HepG2 (cell line): ENCODE data around the gene SLC22A15. TPM values are rescaled to one million over a fixed set of nuclear protein-coding genes. Genes with fewer than 3 reads are reported as not detected.

Experiments
- GTF3A ChIP-seq: sonication (generic); formaldehyde crosslinking; conservative IDR thresholded peaks from 2 replicates; pipeline ENCODE4 v1.4.0; 2020; ENCODE audit warnings: mild to moderate bottlenecking, missing genetic modification reagents
- MAX ChIP-seq: IDR thresholded peaks from 2 replicates; pipeline ENCODE4 v1.6.1; 2012; ENCODE audit warnings: inconsistent platforms
- NAIF1 ChIP-seq: sonication (generic); formaldehyde crosslinking; IDR thresholded peaks from 2 replicates; pipeline ENCODE4 v1.5.0; 2020; ENCODE audit warnings: mild to moderate bottlenecking, missing genetic modification reagents, borderline replicate concordance
- SP5 ChIP-seq: IDR thresholded peaks from 2 replicates; pipeline ENCODE4 v1.6.1; 2016; ENCODE audit warnings: low read depth, borderline replicate concordance
- ZFX ChIP-seq: sonication (generic); formaldehyde crosslinking; IDR thresholded peaks from 2 replicates; pipeline ENCODE4 v1.4.0; 2020; ENCODE audit warnings: mild to moderate bottlenecking, low read depth, missing genetic modification reagents, moderate library complexity
- ZNF318 ChIP-seq: sonication (generic); formaldehyde crosslinking; IDR thresholded peaks from 2 replicates; pipeline ENCODE4 v1.4.0; 2020; ENCODE audit warnings: mild to moderate bottlenecking, missing genetic modification reagents
- ZNF597 ChIP-seq: sonication (generic); formaldehyde crosslinking; IDR thresholded peaks from 2 replicates; pipeline ENCODE4 v1.5.0; 2020; ENCODE audit warnings: missing genetic modification reagents
- polyA plus RNA-seq, 8 experiments: library from polyadenylated mRNA; depleted of rRNA in 3 of 8; stranded (reverse) in 7 of 8; unstranded in 1 of 8; fragments of >200 nt; fragmentation: Illumina TruSeq in 4 of 8; extraction: Trizol in 4 of 8; gene quantifications; 2 replicates each; pipeline versions ENCODE4 v1.2.1 to v1.2.3, GENCODE V29; 2011 to 2016; ENCODE audit warnings: low read depth in 4 of 8, missing spikeins in 1 of 8, mixed read lengths in 1 of 8; ENCODE audit not compliant: insufficient read depth in 1 of 8
- total RNA-seq, 5 experiments: library from RNA; depleted of rRNA; stranded (reverse); fragments of >200 nt; fragmentation: Illumina TruSeq; extraction: Trizol; gene quantifications; 2 replicates each; pipeline ENCODE4 v1.2.3, GENCODE V29; 2016; ENCODE audit warnings: low read depth in 1 of 5

SLC22A15 gene
- total and polyA plus RNA-seq, 2 of the 13 experiments (the other 11 are each of a cell fraction or from before 2014, with no cell fraction given): 0.24 to 1.7 TPM

GRCh38 chr1:116115476-116116439 lies 139.4 kb downstream of the SLC22A15 start (continued):
- TF ChIP-seq ZNF318 (CRISPR knock-in tag) (no peak), GTF3A (CRISPR knock-in tag) (no peak), ZFX (CRISPR knock-in tag) (no peak), MAX (no peak), ZNF597 (CRISPR knock-in tag) (no peak), NAIF1 (no peak), SP5 (CRISPR knock-in tag) (no peak)
